Neural cell (in vitro differentiated cells): Measurements from ENCODE around the gene CD247. TPM values are rescaled to one million over a fixed set of nuclear protein-coding genes. Genes with fewer than 3 reads are reported as not detected.

Experiments used
- H2AFZ ChIP-seq: fragments of 200-600, 300-800 bp; sonication (generic), shearing (Covaris generic); 2 replicates; pipeline ENCODE4 v1.6.0; 2014; ENCODE audit warnings: low read depth, mild to moderate bottlenecking, antibody characterized with exemption, low read length, moderate library complexity
- H3F3A ChIP-seq: fragments of 200-600 bp; shearing (Covaris generic); 2 replicates; pipeline ENCODE4 v1.6.1; 2016; ENCODE audit warnings: mild to moderate bottlenecking, moderate library complexity, mixed read lengths, antibody characterized with exemption, low read length; ENCODE audit not compliant: insufficient read depth, poor library complexity, severe bottlenecking
- H3K27ac ChIP-seq: fragments of 200-600, 300-800 bp; sonication (generic), shearing (Covaris generic); 2 replicates; pipeline ENCODE4 v1.5.1; 2014; ENCODE audit warnings: mild to moderate bottlenecking, low read length, moderate library complexity
- H3K27me3 ChIP-seq: fragments of 300-800, 200-600 bp; sonication (generic), shearing (Covaris generic); 2 replicates; pipeline ENCODE4 v1.6.0; 2014; ENCODE audit warnings: mild to moderate bottlenecking, low read depth, low read length, moderate library complexity; ENCODE audit not compliant: insufficient read depth
- H3K36me3 ChIP-seq: fragments of 300-800, 200-600 bp; sonication (generic), shearing (Covaris generic); 2 replicates; pipeline ENCODE4 v1.5.1; 2014; ENCODE audit warnings: mild to moderate bottlenecking, antibody characterized with exemption, low read length, moderate library complexity; ENCODE audit not compliant: insufficient read depth
- H3K4me2 ChIP-seq: fragments of 300-800, 200-600 bp; sonication (generic), shearing (Covaris generic); 2 replicates; pipeline ENCODE4 v1.6.0; 2014; ENCODE audit warnings: mild to moderate bottlenecking, low read length
- H3K4me3 ChIP-seq: fragments of 300-800, 200-600 bp; sonication (generic), shearing (Covaris generic); 2 replicates; pipeline ENCODE4 v1.5.1; 2014; ENCODE audit warnings: mild to moderate bottlenecking, low read length, moderate library complexity
- H3K79me2 ChIP-seq: fragments of 200-600 bp; shearing (Covaris generic); replicated peaks from 2 replicates; pipeline ENCODE4 v1.6.0; 2014; ENCODE audit warnings: mild to moderate bottlenecking, low read length, moderate library complexity; ENCODE audit not compliant: insufficient read depth
- H3K9ac ChIP-seq: fragments of 300-800, 200-600 bp; sonication (generic), shearing (Covaris generic); 2 replicates; pipeline ENCODE4 v1.6.1; 2016; ENCODE audit warnings: mild to moderate bottlenecking, low read length, mixed read lengths
- H3K9me2 ChIP-seq: fragments of 200-600 bp; shearing (Covaris generic); 2 replicates; pipeline ENCODE4 v1.6.1; 2016; ENCODE audit warnings: mild to moderate bottlenecking, low read length, mixed read lengths; ENCODE audit not compliant: insufficient read depth
- H3K9me3 ChIP-seq: fragments of 200-600, 300-800 bp; sonication (generic), shearing (Covaris generic); 2 replicates; pipeline ENCODE4 v1.6.1; 2016; ENCODE audit warnings: mild to moderate bottlenecking, mixed run types, low read length, moderate library complexity, mixed read lengths
- H4K20me1 ChIP-seq: fragments of 200-600 bp; shearing (Covaris generic); 2 replicates; pipeline ENCODE4 v1.6.1; 2016; ENCODE audit warnings: mild to moderate bottlenecking, mixed run types; ENCODE audit not compliant: insufficient read depth
- CTCF ChIP-seq: fragments of 450-650 bp; IDR thresholded peaks from 2 replicates; pipeline ENCODE4 v1.5.1; 2014; ENCODE audit warnings: antibody characterized with exemption, mild to moderate bottlenecking, moderate library complexity; ENCODE audit not compliant: poor library complexity, severe bottlenecking
- EP300 ChIP-seq: fragments of 450-650 bp; conservative IDR thresholded peaks from 2 replicates; pipeline ENCODE4 v1.6.1; 2014; ENCODE audit warnings: antibody characterized with exemption, mild to moderate bottlenecking, moderate library complexity; ENCODE audit not compliant: poor library complexity, severe bottlenecking
- EZH2 ChIP-seq: fragments of 200-600, 300-800 bp; shearing (Covaris generic), sonication (generic); IDR thresholded peaks from 2 replicates; pipeline ENCODE4 v1.6.1; 2014; ENCODE audit warnings: antibody characterized with exemption, low read length, borderline replicate concordance, mild to moderate bottlenecking; ENCODE audit not compliant: insufficient read depth, poor library complexity, severe bottlenecking
- MXI1 ChIP-seq: fragments of 450-650 bp; conservative IDR thresholded peaks from 2 replicates; pipeline ENCODE4 v1.6.1; 2014; ENCODE audit warnings: antibody characterized with exemption, mild to moderate bottlenecking; ENCODE audit not compliant: poor library complexity, severe bottlenecking
- POLR2AphosphoS5 ChIP-seq: IDR thresholded peaks from 2 replicates; pipeline ENCODE4 v1.6.1; 2012
- RAD21 ChIP-seq: fragments of 450-650 bp; conservative IDR thresholded peaks from 2 replicates; pipeline ENCODE4 v1.6.1; 2014; ENCODE audit warnings: antibody characterized with exemption, mild to moderate bottlenecking, moderate library complexity
- REST ChIP-seq: IDR thresholded peaks from 2 replicates; pipeline ENCODE4 v1.6.1; 2012; ENCODE audit warnings: borderline replicate concordance
- SMC3 ChIP-seq: fragments of 450-650 bp; conservative IDR thresholded peaks from 2 replicates; pipeline ENCODE4 v1.6.1; 2014; ENCODE audit warnings: antibody characterized with exemption, mild to moderate bottlenecking, moderate library complexity; ENCODE audit not compliant: poor library complexity
- TAF1 ChIP-seq: IDR thresholded peaks from 2 replicates; pipeline ENCODE4 v1.6.1; 2012; ENCODE audit warnings: low read depth
- polyA plus RNA-seq: library from polyadenylated mRNA; depleted of rRNA; stranded (reverse); fragments of >200 nt; gene quantifications from 2 replicates; pipeline ENCODE4 v1.2.3, GENCODE V29; 2014

CD247 gene
- polyA plus RNA-seq, 1 donor from 2014 or later: not detected

GRCh38 chr1:167511374-167511986 is 6.8 kb downstream of the CD247 start:
- H3K79me2 ChIP-seq: no peaks in the 10 kb centered on the region
- no peaks in the 10 kb centered on the region for H3F3A ChIP-seq
- no peaks in the 10 kb centered on the region for H3K27me3 ChIP-seq
- H3K27ac ChIP-seq: no peak overlapping the region
- H3K36me3 ChIP-seq: no peaks in the 10 kb centered on the region
- H3K9me3 ChIP-seq: no peaks in the 10 kb centered on the region
- H4K20me1 ChIP-seq: no peaks in the 10 kb centered on the region
- H3K9me2 ChIP-seq: no peaks in the 10 kb centered on the region
- H3K4me2 ChIP-seq: no peak overlapping the region
- H3K4me3 ChIP-seq: no peak overlapping the region
- H2AFZ ChIP-seq: no peak overlapping the region
- TF ChIP-seq POLR2AphosphoS5 (no peak), MXI1 (no peak), REST (no peak), CTCF (no peak), TAF1 (no peak), EP300 (no peak), SMC3 (no peak), RAD21 (no peak), EZH2 (no peak)
- no peak overlapping the region for H3K9ac ChIP-seq

- Histone ChIP-seq H4K20me1 (no peaks in the 10 kb centered on the region), H2AFZ (no peak overlapping the region), H3K4me2 (no peak overlapping the region), H3K9ac (no peak overlapping the region), H3K36me3 (no peaks in the 10 kb centered on the region), H3K27ac (no peak overlapping the region), H3K27me3 (no peaks in the 10 kb centered on the region), H3K9me2 (no peaks in the 10 kb centered on the region), H3F3A (no peaks in the 10 kb centered on the region), H3K79me2 (no peaks in the 10 kb centered on the region), H3K4me3 (no peak overlapping the region), H3K9me3 (no peaks in the 10 kb centered on the region)
- TF ChIP-seq MXI1 (no peak), POLR2AphosphoS5 (no peak), EZH2 (no peak), EP300 (no peak), CTCF (no peak), TAF1 (no peak), RAD21 (no peak), REST (no peak), SMC3 (no peak)
Observed at GRCh38 chr1:167510881-167511280, 7.4 kb downstream of the CD247 start.
